ENCODE measurements around the gene SSNA1.

Gene SSNA1

GRCh38 chr9:137216188-137216965 lies 27.9 kb downstream of the SSNA1 start:
- H3K27ac ChIP-seq (ENCODE audit: low read length), result no peak overlapping the region
- no peak overlapping the region for H3K4me3 ChIP-seq (ENCODE audit: low read length)
- H3K27me3 ChIP-seq (ENCODE audit: insufficient read depth, low read length), result no peaks in the 10 kb centered on the region
- peaks cover 18% of the 10 kb centered on the region for H3K36me3 ChIP-seq (ENCODE audit: insufficient read depth, low read depth, low read length)
- H3K9ac ChIP-seq (ENCODE audit: low read depth, low read length), result no peak overlapping the region
- H3K4me1 ChIP-seq (ENCODE audit: insufficient read depth, low read length), result no peaks in the 10 kb centered on the region
- no peaks in the 10 kb centered on the region for H3K9me3 ChIP-seq (ENCODE audit: insufficient read depth, low read depth, low read length)

GRCh38 chr9:137217276-137218211 lies 29.1 kb downstream of the SSNA1 start:
- peaks cover 3% of the 10 kb centered on the region for H3K27me3 ChIP-seq (ENCODE audit: insufficient read depth, low read length)
- H3K4me1 ChIP-seq (ENCODE audit: insufficient read depth, low read length), result no peaks in the 10 kb centered on the region
- no peak overlapping the region for H3K27ac ChIP-seq (ENCODE audit: low read length)
- no peak overlapping the region for H3K4me3 ChIP-seq (ENCODE audit: low read length)
- peaks cover 18% of the 10 kb centered on the region for H3K36me3 ChIP-seq (ENCODE audit: insufficient read depth, low read depth, low read length)
- no peak overlapping the region for H3K9ac ChIP-seq (ENCODE audit: low read depth, low read length)
- H3K9me3 ChIP-seq (ENCODE audit: insufficient read depth, low read depth, low read length), result no peaks in the 10 kb centered on the region

GRCh38 chr9:137218212-137218753 lies 29.8 kb downstream of the SSNA1 start:
- no peak overlapping the region for H3K9ac ChIP-seq (ENCODE audit: low read depth, low read length)
- no peak overlapping the region for H3K27ac ChIP-seq (ENCODE audit: low read length)
- H3K36me3 ChIP-seq (ENCODE audit: insufficient read depth, low read depth, low read length), result peaks cover 18% of the 10 kb centered on the region
- peaks cover 9% of the 10 kb centered on the region for H3K27me3 ChIP-seq (ENCODE audit: insufficient read depth, low read length)
- H3K9me3 ChIP-seq (ENCODE audit: insufficient read depth, low read depth, low read length), result no peaks in the 10 kb centered on the region
- no peak overlapping the region for H3K4me3 ChIP-seq (ENCODE audit: low read length)
- H3K4me1 ChIP-seq (ENCODE audit: insufficient read depth, low read length), result no peaks in the 10 kb centered on the region

GRCh38 chr9:137218754-137219271 lies 30.3 kb downstream of the SSNA1 start:
- Histone ChIP-seq H3K4me3 (ENCODE audit: low read length) (no peak overlapping the region), H3K27me3 (ENCODE audit: insufficient read depth, low read length) (peaks cover 9% of the 10 kb centered on the region), H3K27ac (ENCODE audit: low read length) (no peak overlapping the region), H3K9me3 (ENCODE audit: insufficient read depth, low read depth, low read length) (no peaks in the 10 kb centered on the region), H3K36me3 (ENCODE audit: insufficient read depth, low read depth, low read length) (peaks cover 18% of the 10 kb centered on the region), H3K4me1 (ENCODE audit: insufficient read depth, low read length) (no peaks in the 10 kb centered on the region; the same call in 1 of the 2 replicates), H3K9ac (ENCODE audit: low read depth, low read length) (no peak overlapping the region)

- Histone ChIP-seq H3K4me3 (ENCODE audit: low read length) (no peak overlapping the region), H3K9me3 (ENCODE audit: insufficient read depth, low read depth, low read length) (no peaks in the 10 kb centered on the region), H3K4me1 (ENCODE audit: insufficient read depth, low read length) (peaks cover 3% of the 10 kb centered on the region; the same call in 1 of the 2 replicates), H3K9ac (ENCODE audit: low read depth, low read length) (no peak overlapping the region), H3K36me3 (ENCODE audit: insufficient read depth, low read depth, low read length) (peaks cover 17% of the 10 kb centered on the region), H3K27ac (ENCODE audit: low read length) (no peak overlapping the region), H3K27me3 (ENCODE audit: insufficient read depth, low read length) (peaks cover 9% of the 10 kb centered on the region)
Measured at GRCh38 chr9:137219757-137220316, 31.4 kb downstream of the SSNA1 start.

GRCh38 chr9:137220317-137221094 lies 32.0 kb downstream of the SSNA1 start:
- Histone ChIP-seq H3K27ac (ENCODE audit: low read length) (no peak overlapping the region), H3K27me3 (ENCODE audit: insufficient read depth, low read length) (peaks cover 9% of the 10 kb centered on the region), H3K36me3 (ENCODE audit: insufficient read depth, low read depth, low read length) (peaks cover 10% of the 10 kb centered on the region), H3K9ac (ENCODE audit: low read depth, low read length) (no peak overlapping the region), H3K9me3 (ENCODE audit: insufficient read depth, low read depth, low read length) (no peaks in the 10 kb centered on the region), H3K4me1 (ENCODE audit: insufficient read depth, low read length) (peaks cover 3% of the 10 kb centered on the region; the same call in 1 of the 2 replicates), H3K4me3 (ENCODE audit: low read length) (no peak overlapping the region)

- Histone ChIP-seq H3K27ac (ENCODE audit: low read length) (no peak overlapping the region), H3K27me3 (ENCODE audit: insufficient read depth, low read length) (peaks cover 9% of the 10 kb centered on the region), H3K36me3 (ENCODE audit: insufficient read depth, low read depth, low read length) (0 out of 2 replicates have a peak, but pooled peaks cover 5% of the 10 kb centered on the region), H3K9me3 (ENCODE audit: insufficient read depth, low read depth, low read length) (no peaks in the 10 kb centered on the region), H3K4me3 (ENCODE audit: low read length) (no peak overlapping the region), H3K4me1 (ENCODE audit: insufficient read depth, low read length) (peaks cover 3% of the 10 kb centered on the region; the same call in 1 of the 2 replicates), H3K9ac (ENCODE audit: low read depth, low read length) (no peak overlapping the region)
Measured at GRCh38 chr9:137221095-137221505, 32.6 kb downstream of the SSNA1 start.

- H3K9ac ChIP-seq (ENCODE audit: low read depth, low read length), result no peak overlapping the region
- H3K9me3 ChIP-seq (ENCODE audit: insufficient read depth, low read depth, low read length), result no peaks in the 10 kb centered on the region
- H3K4me1 ChIP-seq (ENCODE audit: insufficient read depth, low read length), result peaks cover 3% of the 10 kb centered on the region; the same call in 1 of the 2 replicates
- H3K27ac ChIP-seq (ENCODE audit: low read length), result no peak overlapping the region
- H3K36me3 ChIP-seq (ENCODE audit: insufficient read depth, low read depth, low read length), result 0 out of 2 replicates have a peak, but pooled peaks cover 1% of the 10 kb centered on the region
- H3K4me3 ChIP-seq (ENCODE audit: low read length), result peak overlapping the region; percentile 52; the same call in 1 of the 2 replicates
- peaks cover 9% of the 10 kb centered on the region for H3K27me3 ChIP-seq (ENCODE audit: insufficient read depth, low read length)
Measured at GRCh38 chr9:137221506-137222111, 33.1 kb downstream of the SSNA1 start.

- Histone ChIP-seq H3K36me3 (ENCODE audit: insufficient read depth, low read depth, low read length) (no peaks in the 10 kb centered on the region), H3K27ac (ENCODE audit: low read length) (no peak within 1 kb of the TSS), H3K27me3 (ENCODE audit: insufficient read depth, low read length) (peaks cover 9% of the 10 kb centered on the region), H3K4me3 (ENCODE audit: low read length) (peak within 1 kb of the TSS; percentile 86), H3K9ac (ENCODE audit: low read depth, low read length) (no peak within 1 kb of the TSS), H3K4me1 (ENCODE audit: insufficient read depth, low read length) (peaks cover 3% of the 10 kb centered on the region; the same call in 1 of the 2 replicates), H3K9me3 (ENCODE audit: insufficient read depth, low read depth, low read length) (no peaks in the 10 kb centered on the region)
Measured at GRCh38 chr9:137222190-137223077, 34.0 kb downstream of the SSNA1 start, which contains the start of gene RNF208. Gene RNF208 (minus strand): TSS chr9:137222240. CDS start chr9:137221212, 1,028 bp downstream.

Data from iPS-20b (cell line).